ENCODE results near the gene DOK6. TPM values are rescaled to one million over a fixed set of nuclear protein-coding genes. Genes with fewer than 3 reads are reported as not detected.
"Not testable (repeated sequence)": the region's sequence is repeated elsewhere in the genome, so short reads cannot be mapped to it uniquely, and the experiment has no call there.

The DOK6 gene
- total RNA-seq, 2 experiments from 2014 or later = not detected

- H3K4me1 ChIP-seq (ENCODE audit: insufficient read depth, low read length, poor library complexity, severe bottlenecking) = no peaks in the 10 kb centered on the region
- intact Hi-C loops (cut with micrococcal nuclease; ENCODE audit: unreplicated experiment) = no loop called here
- no TSS peak for BruUV-seq (replicated peaks)
- CTCF ChIA-PET (ENCODE audit: unreplicated experiment) = no interaction called here
- H3K4me2 ChIP-seq (ENCODE audit: low read length) = no peak overlapping the region
- POLR2A ChIA-PET = no interaction called here
- H3K9me2 ChIP-seq (ENCODE audit: insufficient read depth, low read length) = no peaks in the 10 kb centered on the region
- no peak for DNase-seq (ENCODE audit: low spot score)
- TF ChIP-seq CTCF (conservative IDR thresholded peaks at IDR 0.05; ENCODE audit: low read length) = no peak
- TF ChIP-seq EZH2phosphoT487 (IDR thresholded peaks at IDR 0.05; ENCODE audit: borderline replicate concordance, low read depth, low read length) = no peak
- H2AFZ ChIP-seq (ENCODE audit: low read length) = no peak overlapping the region
- H3K79me2 ChIP-seq (ENCODE audit: insufficient read depth, low read depth, low read length) = no peaks in the 10 kb centered on the region
- no peak overlapping the region for H3K27ac ChIP-seq (ENCODE audit: low read depth, low read length, poor library complexity, severe bottlenecking)
- H3K9me3 ChIP-seq (ENCODE audit: low read length) = no peaks in the 10 kb centered on the region
- H4K20me1 ChIP-seq (ENCODE audit: insufficient read depth, low read length) = no peaks in the 10 kb centered on the region
- no peaks in the 10 kb centered on the region for H3K36me3 ChIP-seq (ENCODE audit: insufficient read depth, low read length)
- H3K4me3 ChIP-seq (ENCODE audit: low read depth, low read length, poor library complexity, severe bottlenecking) = no peak overlapping the region
These were observed 429.5 kb downstream of the DOK6 start for GRCh38 chr18:69830189-69830588.

GRCh38 chr18:69834980-69835379 lies 434.3 kb downstream of the DOK6 start:
- H3K36me3 ChIP-seq (ENCODE audit: insufficient read depth, low read length); H4K20me1 ChIP-seq (ENCODE audit: insufficient read depth, low read length); H3K4me1 ChIP-seq (ENCODE audit: insufficient read depth, low read length, poor library complexity, severe bottlenecking); H2AFZ ChIP-seq (ENCODE audit: low read length); DNase-seq (ENCODE audit: low spot score); BruUV-seq (replicated peaks); H3K79me2 ChIP-seq (ENCODE audit: insufficient read depth, low read depth, low read length); CTCF ChIA-PET (ENCODE audit: unreplicated experiment); H3K4me2 ChIP-seq (ENCODE audit: low read length); H3K27ac ChIP-seq (ENCODE audit: low read depth, low read length, poor library complexity, severe bottlenecking); intact Hi-C loops (cut with micrococcal nuclease; ENCODE audit: unreplicated experiment); POLR2A ChIA-PET; H3K4me3 ChIP-seq (ENCODE audit: low read depth, low read length, poor library complexity, severe bottlenecking); H3K9me3 ChIP-seq (ENCODE audit: low read length); H3K9me2 ChIP-seq (ENCODE audit: insufficient read depth, low read length): not testable (repeated sequence)

- ChIA-PET CTCF (ENCODE audit: unreplicated experiment) (interaction anchor here (0.8 kb wide), 1 partner anchor 16 kb away, joined by 3 read pairs; no protein-coding TSS in a partner anchor), POLR2A (no interaction called here)
- H3K4me3 ChIP-seq (ENCODE audit: low read depth, low read length, poor library complexity, severe bottlenecking) = no peak overlapping the region
- H3K9me3 ChIP-seq (ENCODE audit: low read length) = no peaks in the 10 kb centered on the region
- intact Hi-C loops (cut with micrococcal nuclease; ENCODE audit: unreplicated experiment) = no loop called here
- no peaks in the 10 kb centered on the region for H3K4me1 ChIP-seq (ENCODE audit: insufficient read depth, low read length, poor library complexity, severe bottlenecking)
- no peak for TF ChIP-seq EZH2phosphoT487 (IDR thresholded peaks at IDR 0.05; ENCODE audit: borderline replicate concordance, low read depth, low read length)
- TF ChIP-seq CTCF (conservative IDR thresholded peaks at IDR 0.05; ENCODE audit: low read length) = no peak
- no peak overlapping the region for H3K4me2 ChIP-seq (ENCODE audit: low read length)
- H3K79me2 ChIP-seq (ENCODE audit: insufficient read depth, low read depth, low read length) = no peaks in the 10 kb centered on the region
- H3K9me2 ChIP-seq (ENCODE audit: insufficient read depth, low read length) = no peaks in the 10 kb centered on the region
- BruUV-seq (replicated peaks) = no TSS peak
- no peak overlapping the region for H3K27ac ChIP-seq (ENCODE audit: low read depth, low read length, poor library complexity, severe bottlenecking)
- H2AFZ ChIP-seq (ENCODE audit: low read length) = no peak overlapping the region
- DNase-seq (ENCODE audit: low spot score) = no peak
- no peaks in the 10 kb centered on the region for H3K36me3 ChIP-seq (ENCODE audit: insufficient read depth, low read length)
- no peaks in the 10 kb centered on the region for H4K20me1 ChIP-seq (ENCODE audit: insufficient read depth, low read length)
These were observed 437.3 kb downstream of the DOK6 start for GRCh38 chr18:69838003-69838402.
